ENCODE results near the gene TRIP13.
"Not testable (repeated sequence)": the region's sequence is repeated elsewhere in the genome, so short reads cannot be mapped to it uniquely, and the experiment has no call there.

The TRIP13 gene

GRCh38 chr5:912280-913091 is 19.8 kb downstream of the TRIP13 start:
- H3K4me3 ChIP-seq (ENCODE audit: low read length): no peak overlapping the region
- H4K20me1 ChIP-seq (ENCODE audit: insufficient read depth, low read length): no peaks in the 10 kb centered on the region
- no peak overlapping the region for H3K4me2 ChIP-seq (ENCODE audit: low read length)
- H3K9me3 ChIP-seq (ENCODE audit: insufficient read depth, low read length): no peaks in the 10 kb centered on the region
- no peaks in the 10 kb centered on the region for H3K4me1 ChIP-seq (ENCODE audit: low read length)
- no peak overlapping the region for H3K27ac ChIP-seq (ENCODE audit: low read length)
- TF ChIP-seq EZH2phosphoT487 (IDR thresholded peaks at IDR 0.05; ENCODE audit: low read depth): no peak
- TF ChIP-seq, protein P1, sequence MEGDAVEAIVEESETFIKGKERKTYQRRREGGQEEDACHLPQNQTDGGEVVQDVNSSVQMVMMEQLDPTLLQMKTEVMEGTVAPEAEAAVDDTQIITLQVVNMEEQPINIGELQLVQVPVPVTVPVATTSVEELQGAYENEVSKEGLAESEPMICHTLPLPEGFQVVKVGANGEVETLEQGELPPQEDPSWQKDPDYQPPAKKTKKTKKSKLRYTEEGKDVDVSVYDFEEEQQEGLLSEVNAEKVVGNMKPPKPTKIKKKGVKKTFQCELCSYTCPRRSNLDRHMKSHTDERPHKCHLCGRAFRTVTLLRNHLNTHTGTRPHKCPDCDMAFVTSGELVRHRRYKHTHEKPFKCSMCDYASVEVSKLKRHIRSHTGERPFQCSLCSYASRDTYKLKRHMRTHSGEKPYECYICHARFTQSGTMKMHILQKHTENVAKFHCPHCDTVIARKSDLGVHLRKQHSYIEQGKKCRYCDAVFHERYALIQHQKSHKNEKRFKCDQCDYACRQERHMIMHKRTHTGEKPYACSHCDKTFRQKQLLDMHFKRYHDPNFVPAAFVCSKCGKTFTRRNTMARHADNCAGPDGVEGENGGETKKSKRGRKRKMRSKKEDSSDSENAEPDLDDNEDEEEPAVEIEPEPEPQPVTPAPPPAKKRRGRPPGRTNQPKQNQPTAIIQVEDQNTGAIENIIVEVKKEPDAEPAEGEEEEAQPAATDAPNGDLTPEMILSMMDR (IDR thresholded peaks at IDR 0.05; ENCODE audit: low read depth, low read length): peak; percentile 29
- no peaks in the 10 kb centered on the region for H3K79me2 ChIP-seq (ENCODE audit: low read length)
- H3K36me3 ChIP-seq (replicated peaks; ENCODE audit: low read depth, low read length): peaks cover 6% of the 10 kb centered on the region
- H2AFZ ChIP-seq (ENCODE audit: low read depth, low read length): no peak overlapping the region
- no peaks in the 10 kb centered on the region for H3K27me3 ChIP-seq (ENCODE audit: low read depth, low read length)
- no peak overlapping the region for H3K9ac ChIP-seq (ENCODE audit: low read length)

DNA sequence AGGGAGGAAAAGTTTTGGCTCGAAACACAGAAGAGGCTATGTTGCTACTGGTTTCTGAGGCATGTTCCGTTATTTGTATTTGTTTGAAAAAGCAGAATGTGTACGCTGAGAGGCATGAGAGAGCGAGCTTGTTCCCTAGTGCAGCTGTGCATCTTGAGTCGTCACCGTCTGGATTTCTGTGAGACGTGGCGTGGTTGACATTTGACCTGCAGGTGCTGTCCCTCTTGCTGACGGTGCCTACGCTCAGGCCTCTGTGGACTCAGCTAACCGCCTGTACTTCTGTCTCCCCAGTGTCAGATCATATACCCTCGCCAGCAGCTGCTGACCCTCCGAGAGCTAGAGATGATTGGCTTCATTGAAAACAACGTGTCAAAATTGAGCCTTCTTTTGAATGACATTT is 21.5 kb downstream of the TRIP13 start:
- Histone ChIP-seq H3K27me3 (ENCODE audit: low read depth, low read length) (no peaks in the 10 kb centered on the region), H4K20me1 (ENCODE audit: insufficient read depth, low read length) (no peaks in the 10 kb centered on the region), H3K27ac (ENCODE audit: low read length) (no peak overlapping the region), H3K4me3 (ENCODE audit: low read length) (no peak overlapping the region), H2AFZ (ENCODE audit: low read depth, low read length) (no peak overlapping the region), H3K9ac (ENCODE audit: low read length) (no peak overlapping the region), H3K79me2 (ENCODE audit: low read length) (no peaks in the 10 kb centered on the region), H3K4me2 (ENCODE audit: low read length) (no peak overlapping the region), H3K4me1 (ENCODE audit: low read length) (no peaks in the 10 kb centered on the region), H3K36me3 (replicated peaks; ENCODE audit: low read depth, low read length) (peaks cover 6% of the 10 kb centered on the region), H3K9me3 (ENCODE audit: insufficient read depth, low read length) (no peaks in the 10 kb centered on the region)
- no peak for TF ChIP-seq EZH2phosphoT487 (IDR thresholded peaks at IDR 0.05; ENCODE audit: low read depth)
- TF ChIP-seq, protein P1 (IDR thresholded peaks at IDR 0.05; ENCODE audit: low read depth, low read length): no peak

GRCh38 chr5:914612-915011 is 21.9 kb downstream of the TRIP13 start:
- Histone ChIP-seq H4K20me1 (ENCODE audit: insufficient read depth, low read length) (no peaks in the 10 kb centered on the region), H3K4me2 (ENCODE audit: low read length) (no peak overlapping the region), H3K36me3 (replicated peaks; ENCODE audit: low read depth, low read length) (peaks cover 6% of the 10 kb centered on the region), H3K9me3 (ENCODE audit: insufficient read depth, low read length) (no peaks in the 10 kb centered on the region), H3K4me1 (ENCODE audit: low read length) (no peaks in the 10 kb centered on the region), H3K9ac (ENCODE audit: low read length) (no peak overlapping the region), H3K4me3 (ENCODE audit: low read length) (no peak overlapping the region), H3K27ac (ENCODE audit: low read length) (no peak overlapping the region), H3K79me2 (ENCODE audit: low read length) (no peaks in the 10 kb centered on the region), H3K27me3 (ENCODE audit: low read depth, low read length) (no peaks in the 10 kb centered on the region), H2AFZ (ENCODE audit: low read depth, low read length) (no peak overlapping the region)
- no peak for TF ChIP-seq EZH2phosphoT487 (IDR thresholded peaks at IDR 0.05; ENCODE audit: low read depth)
- TF ChIP-seq, protein P1 (IDR thresholded peaks at IDR 0.05; ENCODE audit: low read depth, low read length): no peak

DNA sequence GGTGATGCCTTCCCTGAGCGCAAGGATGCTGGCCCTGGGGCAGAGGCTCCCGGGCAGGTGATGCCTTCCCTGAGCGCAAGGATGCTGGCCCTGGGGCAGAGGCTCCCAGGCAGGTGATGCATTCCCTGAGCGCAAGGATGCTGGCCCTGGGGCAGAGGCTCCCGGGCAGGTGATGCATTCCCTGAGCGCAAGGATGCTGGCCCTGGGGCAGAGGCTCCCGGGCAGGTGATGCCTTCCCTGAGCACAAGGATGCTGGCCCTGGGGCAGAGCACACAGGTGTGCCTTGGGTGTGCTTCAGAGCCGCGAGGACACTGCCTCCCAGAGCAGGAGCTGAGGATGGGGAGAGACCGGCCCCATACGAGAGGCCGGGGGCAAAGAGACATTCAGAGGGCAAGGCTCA is 22.7 kb downstream of the TRIP13 start:
- not testable (repeated sequence) for H3K9ac ChIP-seq (ENCODE audit: low read length); H3K27ac ChIP-seq (ENCODE audit: low read length); H3K4me3 ChIP-seq (ENCODE audit: low read length); H3K27me3 ChIP-seq (ENCODE audit: low read depth, low read length); H4K20me1 ChIP-seq (ENCODE audit: insufficient read depth, low read length); H3K4me2 ChIP-seq (ENCODE audit: low read length); H3K4me1 ChIP-seq (ENCODE audit: low read length); H3K9me3 ChIP-seq (ENCODE audit: insufficient read depth, low read length); H3K79me2 ChIP-seq (ENCODE audit: low read length); H3K36me3 ChIP-seq (replicated peaks; ENCODE audit: low read depth, low read length); H2AFZ ChIP-seq (ENCODE audit: low read depth, low read length)
